GM19468 (cell line): ENCODE results near the gene SEC61G.

ENCODE experiments used
- ATAC-seq: cut with Tn5 transposase; IDR thresholded peaks from one replicate; pipeline ENCODE4 v1.9.1; 2021; ENCODE audit warnings: mild to moderate bottlenecking, moderate library complexity, moderate number of reproducible peaks; ENCODE audit not compliant: unreplicated experiment; ENCODE audit errors: extremely low read depth

Gene SEC61G

GRCh38 chr7:54773472-54774399 is 14.7 kb upstream of the SEC61G start:
- peak; percentile 81 for ATAC-seq

DNA sequence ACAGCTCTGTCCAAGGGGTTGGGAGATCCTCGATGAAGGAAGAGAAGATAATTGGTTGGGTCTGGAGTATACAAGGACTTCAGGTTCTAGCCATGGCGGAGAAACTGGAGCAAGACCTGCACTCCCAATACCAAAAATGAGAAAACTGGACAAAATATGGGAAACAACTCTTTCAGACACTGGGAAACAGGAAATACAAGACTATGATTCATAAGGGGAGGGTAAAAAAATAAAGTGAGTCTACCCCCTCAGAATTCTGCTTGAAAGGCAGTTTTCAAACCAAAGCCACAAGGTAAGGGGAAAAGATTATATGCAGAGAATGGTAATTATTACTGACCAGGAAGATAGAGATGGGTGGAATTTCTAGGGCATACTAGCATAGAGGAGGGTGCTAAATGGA is 10.2 kb upstream of the SEC61G start:
- no peak for ATAC-seq

- ATAC-seq: no peak
Measured at GRCh38 chr7:54764861-54765260, 5.8 kb upstream of the SEC61G start.

- ATAC-seq: no peak
Measured at GRCh38 chr7:54757711-54758110, 1.3 kb downstream of the SEC61G start.

DNA sequence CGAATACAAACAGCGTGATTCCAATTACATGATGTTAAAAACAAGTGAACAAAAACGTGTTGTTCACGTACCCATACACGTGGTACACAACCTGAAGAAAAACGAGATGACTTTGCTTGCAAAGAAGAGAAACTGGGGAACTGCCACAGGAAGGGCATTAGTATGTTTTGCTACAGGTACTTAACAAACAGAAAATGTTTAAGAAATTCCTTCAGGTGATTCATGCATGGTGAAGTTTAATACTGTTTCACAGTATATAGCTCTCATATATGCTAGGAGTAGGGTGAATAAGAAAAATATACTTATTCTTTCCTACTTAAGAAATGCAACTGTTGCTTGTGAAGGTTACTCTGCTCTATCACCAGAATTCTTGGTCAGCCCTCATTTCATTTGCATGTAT is 9.8 kb downstream of the SEC61G start:
- no peak for ATAC-seq

GRCh38 chr7:54747234-54747633 is 11.8 kb downstream of the SEC61G start:
- ATAC-seq: no peak

GRCh38 chr7:54743580-54743979 is 15.4 kb downstream of the SEC61G start:
- no peak for ATAC-seq

DNA sequence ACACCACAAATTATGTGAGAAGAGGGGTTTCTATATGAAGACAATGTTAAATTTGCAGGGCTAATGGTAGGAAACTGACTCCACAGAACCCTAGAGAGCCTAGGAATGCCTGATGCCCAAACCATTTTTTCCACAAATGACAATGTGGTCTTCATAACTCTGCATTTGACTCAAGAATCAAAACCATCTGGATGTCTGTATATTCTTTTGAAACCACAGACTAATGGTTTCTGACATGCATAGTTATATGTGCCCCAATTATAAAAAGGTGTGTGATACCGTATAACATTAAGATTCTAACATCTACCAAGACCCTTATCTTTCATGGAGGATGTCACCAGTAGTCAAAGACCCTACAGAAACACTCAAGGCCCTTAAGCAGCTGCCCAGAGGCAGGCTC is 20.3 kb downstream of the SEC61G start:
- ATAC-seq: no peak

DNA sequence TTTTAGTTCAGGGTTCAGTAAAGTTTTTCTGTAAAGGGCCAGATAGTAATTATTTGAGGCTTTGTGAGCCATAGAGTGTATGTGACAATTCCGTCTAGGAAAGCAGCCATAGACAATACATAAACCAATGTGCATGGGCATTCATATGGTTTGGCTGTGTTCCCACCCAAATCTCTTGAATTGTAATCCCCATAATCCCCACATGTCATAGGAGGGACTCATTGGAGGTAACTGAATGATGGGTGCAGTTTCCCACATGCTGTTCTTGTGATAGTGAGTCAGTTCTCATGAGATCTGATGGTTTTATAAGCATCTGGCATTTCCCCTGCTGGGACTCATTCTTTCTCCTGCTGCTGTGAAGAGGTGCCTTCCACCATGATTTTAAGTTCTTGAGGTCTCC is 29.9 kb downstream of the SEC61G start:
- no peak for ATAC-seq

DNA sequence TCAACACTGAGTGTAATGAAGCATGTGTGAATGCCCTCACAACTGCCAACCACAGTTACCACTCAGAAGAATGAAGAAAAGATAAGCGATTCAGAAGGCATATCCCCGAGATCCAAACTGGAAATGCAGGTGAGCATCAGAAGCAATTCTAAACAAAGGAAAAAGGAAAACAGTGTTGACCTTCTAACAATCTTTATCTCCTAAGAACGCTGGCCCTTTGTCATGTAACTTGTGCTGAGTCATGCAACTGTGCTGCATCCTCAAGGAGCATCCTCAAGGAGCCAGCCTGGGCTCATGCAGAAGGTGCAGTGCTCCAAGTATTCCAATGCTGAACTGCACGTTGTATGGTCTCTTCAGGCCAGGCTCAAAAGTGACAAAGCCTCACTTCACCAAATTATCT is 30.6 kb downstream of the SEC61G start:
- no peak for ATAC-seq

GRCh38 chr7:54725255-54725654 is 33.8 kb downstream of the SEC61G start:
- no peak for ATAC-seq

DNA sequence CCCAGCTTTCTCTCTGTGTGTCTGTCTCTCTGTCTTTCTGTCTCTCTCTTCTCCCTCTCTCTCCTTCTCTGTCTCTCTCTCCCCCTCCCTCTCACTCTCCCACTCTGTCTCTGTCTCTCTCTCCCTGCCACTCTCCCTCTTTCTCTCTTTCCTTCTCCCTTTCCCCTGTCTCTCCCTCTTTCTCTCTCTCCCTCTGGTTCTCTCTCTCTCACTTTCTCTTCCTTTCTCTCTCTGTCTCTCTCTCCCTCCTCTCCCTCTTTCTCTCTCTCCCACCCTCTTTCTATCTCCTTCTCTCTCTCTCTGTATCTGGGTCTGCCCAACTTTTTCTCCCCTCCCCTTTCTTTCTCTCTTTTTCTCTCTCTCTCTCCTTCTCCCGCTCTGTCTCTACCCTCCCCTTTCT is 36.5 kb downstream of the SEC61G start:
- no peak for ATAC-seq

DNA sequence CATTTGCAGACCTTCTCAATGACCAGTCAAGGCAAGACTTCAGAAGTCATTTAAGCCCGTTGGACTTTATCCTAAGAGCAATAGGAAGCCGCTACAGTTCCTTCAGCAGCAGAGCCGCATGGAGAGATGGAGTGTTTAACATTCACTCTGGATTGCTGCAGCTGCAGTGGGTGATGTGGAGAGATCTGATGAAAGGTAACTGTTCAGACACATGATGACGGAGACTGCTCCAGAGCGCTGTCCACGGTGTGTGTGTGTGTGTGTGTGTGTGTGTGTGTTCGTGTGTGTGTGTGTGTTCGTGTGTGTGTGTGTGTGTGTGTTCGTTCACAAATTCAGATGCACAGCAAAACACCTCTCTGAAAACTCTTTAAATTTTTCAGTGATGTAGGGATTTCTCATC is 37.0 kb downstream of the SEC61G start:
- no peak for ATAC-seq

DNA sequence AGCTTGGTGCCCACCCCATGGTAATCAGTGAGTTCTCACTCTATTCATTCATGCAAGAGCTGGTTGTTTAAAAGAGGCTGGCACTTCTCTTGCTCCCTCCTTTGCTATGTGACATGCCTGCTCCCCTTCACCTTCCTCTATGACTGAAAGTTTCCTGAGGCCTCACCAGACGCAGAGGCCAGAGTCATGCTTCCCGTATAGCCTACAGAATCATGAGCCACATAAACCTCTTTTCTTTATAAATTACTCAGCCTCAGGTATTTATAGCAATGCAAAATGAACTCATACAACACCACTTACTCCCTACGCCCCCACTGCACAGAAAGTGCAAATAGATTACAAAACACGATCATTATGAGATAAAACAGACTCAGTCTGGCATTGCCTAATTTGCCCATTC is 39.0 kb downstream of the SEC61G start:
- no peak for ATAC-seq

DNA sequence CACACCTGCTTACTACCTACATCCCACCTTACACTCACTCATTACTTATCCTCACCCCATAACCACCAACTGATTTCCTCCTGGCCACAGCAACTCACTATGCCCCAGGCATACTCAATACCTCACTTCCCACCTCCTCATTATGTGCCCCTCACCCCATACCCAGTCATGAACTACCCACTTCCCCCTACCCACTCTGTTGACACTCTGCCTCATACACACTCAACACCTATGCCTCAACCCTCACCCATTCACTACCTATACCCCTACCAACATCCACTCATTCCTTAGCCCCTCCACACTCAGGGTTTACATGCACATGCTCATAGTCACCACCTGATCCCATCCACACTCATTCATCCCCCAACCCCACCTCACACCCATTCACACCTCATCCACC is 39.6 kb downstream of the SEC61G start:
- ATAC-seq: no peak

DNA sequence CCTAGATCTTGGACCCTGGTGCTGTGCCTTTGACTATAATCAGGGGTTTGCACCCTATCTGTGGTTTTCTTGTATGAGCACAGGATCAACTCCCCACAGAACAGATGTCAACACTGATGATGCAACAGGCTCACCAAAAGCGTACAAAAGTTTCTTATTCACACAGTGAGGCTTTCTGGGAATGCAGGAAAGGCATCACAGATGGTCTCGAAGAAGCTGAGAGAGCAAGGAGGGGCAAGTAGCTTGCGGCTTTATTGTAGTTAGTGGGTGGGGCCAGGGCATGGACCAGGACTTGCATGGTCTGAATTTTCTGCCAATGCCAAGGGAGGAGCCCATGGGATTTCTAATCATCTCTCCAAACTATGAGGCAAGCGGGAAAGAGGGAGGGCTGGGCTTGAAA is 46.2 kb downstream of the SEC61G start:
- no peak for ATAC-seq

GRCh38 chr7:54711900-54712595 is 47.0 kb downstream of the SEC61G start:
- no peak for ATAC-seq

DNA sequence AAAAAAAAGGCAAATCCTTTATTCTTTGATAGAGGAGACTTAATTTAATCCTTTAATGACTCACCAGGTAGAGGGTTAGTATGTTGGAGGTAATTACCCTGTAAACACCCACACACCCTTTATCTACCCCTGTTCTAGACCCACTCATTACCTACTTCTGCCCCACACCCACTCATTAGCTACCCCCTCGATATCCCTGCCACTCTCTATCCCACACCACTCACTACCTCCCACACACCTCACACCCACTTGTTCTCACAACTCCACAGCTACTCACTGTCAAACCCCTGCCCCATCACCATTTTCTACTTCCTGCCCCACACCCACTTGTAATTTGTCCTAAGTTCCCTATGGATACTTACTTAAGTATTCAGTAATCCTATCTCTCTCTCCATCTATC is 49.7 kb downstream of the SEC61G start:
- ATAC-seq: no peak

- no peak for ATAC-seq
Measured at GRCh38 chr7:54705436-54705835, 53.6 kb downstream of the SEC61G start.

- no peak for ATAC-seq
Measured at GRCh38 chr7:54704851-54705250, 54.2 kb downstream of the SEC61G start.
